Measurements from ENCODE around the gene SMYD3. TPM values are rescaled to one million over a fixed set of nuclear protein-coding genes. Genes with fewer than 3 reads are reported as not detected.

The SMYD3 gene
- total RNA-seq, 1 donor from 2014 or later = 22.9 TPM

DNA sequence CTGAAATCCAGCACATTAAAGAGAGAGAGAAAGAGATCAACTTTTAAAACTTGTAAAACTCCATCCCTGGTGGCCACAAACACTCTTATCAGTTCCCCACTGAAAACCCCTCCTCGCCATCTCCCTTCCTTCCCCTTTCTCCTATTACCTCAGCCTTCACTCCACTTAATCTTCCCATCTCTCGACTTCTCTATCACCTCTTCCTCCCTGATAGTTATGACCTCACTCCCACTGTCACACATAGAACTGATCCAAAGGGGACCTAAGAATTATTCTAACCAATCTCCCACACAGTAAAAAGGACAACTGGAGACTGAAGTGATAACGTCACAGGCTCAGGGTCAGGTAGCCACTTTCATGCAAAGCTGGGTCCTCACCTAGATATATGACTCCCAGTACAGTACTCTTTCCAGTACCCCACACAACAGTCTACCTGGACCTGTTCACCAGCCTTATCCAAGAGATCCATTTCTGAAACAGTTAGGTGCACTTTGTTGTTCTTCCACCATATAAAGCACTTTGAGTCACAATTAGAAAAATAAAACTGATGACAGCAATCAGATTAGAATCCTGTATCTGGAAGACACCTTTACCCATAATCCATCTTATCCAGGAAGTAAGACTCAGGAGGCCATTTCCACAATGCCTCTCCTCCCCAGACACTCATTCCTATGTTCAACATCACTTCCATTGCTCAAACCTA, 324.8 kb downstream of the SMYD3 start:
- intact Hi-C loops (cut with micrococcal nuclease) = no loop called here

- intact Hi-C loops (cut with micrococcal nuclease) = no loop called here
Observed at GRCh38 chr1:246181241-246181640, 325.8 kb downstream of the SMYD3 start.

- intact Hi-C loops (cut with micrococcal nuclease) = no loop called here
Observed at GRCh38 chr1:246179401-246179800, 327.7 kb downstream of the SMYD3 start.

DNA sequence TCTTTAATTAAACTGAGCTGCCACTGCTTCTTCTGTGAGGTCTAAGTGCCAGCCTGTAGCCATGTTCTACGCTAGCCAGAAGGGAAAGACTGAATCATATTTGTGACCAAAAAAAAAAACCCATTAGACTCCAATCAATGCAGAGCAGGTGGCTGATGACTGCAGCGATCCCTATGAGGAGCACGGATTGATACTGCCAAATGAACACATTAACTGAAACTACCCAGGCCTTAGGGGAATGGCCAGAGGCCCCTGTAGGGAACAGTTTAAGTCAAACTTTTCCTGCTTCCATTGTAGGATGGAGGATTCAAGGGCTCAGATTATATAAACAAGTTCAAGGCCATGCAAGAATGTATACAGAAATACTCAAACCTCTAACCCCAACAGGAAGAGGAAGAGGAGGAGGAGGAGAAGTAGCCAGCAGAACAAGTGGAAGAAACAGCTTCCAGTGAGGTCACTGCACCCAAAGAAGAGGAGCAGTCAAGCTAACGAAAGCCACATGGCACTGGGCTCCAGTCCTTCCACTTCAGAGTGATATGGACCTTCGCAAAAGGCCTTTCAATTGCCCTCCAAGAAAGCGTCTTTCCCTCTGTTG, 328.3 kb downstream of the SMYD3 start:
- intact Hi-C loops (cut with micrococcal nuclease) = no loop called here

DNA sequence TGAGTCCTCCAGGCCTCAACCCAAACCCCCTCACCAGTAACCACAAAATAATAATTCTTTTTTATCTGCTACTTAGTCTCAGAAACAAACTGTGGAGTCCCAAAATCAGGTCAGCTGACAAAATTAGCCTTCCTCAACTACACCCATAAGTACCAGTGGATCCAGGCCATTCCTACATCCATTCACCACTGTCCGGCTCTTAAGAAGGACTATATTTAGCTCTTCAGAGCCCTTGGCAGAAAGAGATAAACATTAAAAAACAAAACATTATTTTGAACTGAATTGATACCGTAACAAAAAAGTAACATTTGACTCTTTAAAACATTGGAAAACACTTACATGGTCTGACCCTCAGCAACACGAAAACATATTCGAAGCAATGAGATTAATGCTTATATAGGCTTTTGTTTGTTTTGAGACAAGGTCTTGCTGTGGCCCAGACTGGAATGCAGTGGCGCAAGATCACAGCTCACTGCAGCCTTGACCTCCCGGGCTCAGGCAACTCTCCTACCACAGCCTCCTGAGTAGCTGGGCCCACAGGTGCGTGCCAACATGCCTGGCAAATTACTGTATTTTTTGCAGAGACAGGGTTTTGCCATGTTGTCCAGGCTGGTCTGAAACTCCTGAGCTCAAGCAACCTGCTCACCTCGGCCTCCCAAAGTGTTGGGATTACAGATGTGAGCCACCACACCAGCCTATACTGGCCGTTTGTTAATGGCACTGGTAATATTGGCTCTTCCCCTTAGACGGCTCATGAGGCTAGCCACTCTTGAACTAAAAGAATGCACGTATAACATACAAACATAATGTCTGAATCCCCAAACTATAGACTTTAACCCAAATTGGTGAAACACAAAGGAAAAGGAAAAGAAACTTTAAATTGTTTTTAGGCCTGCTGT, 330.7 kb downstream of the SMYD3 start:
- intact Hi-C loops (cut with micrococcal nuclease) = no loop called here

GRCh38 chr1:246170574-246171261, 336.4 kb downstream of the SMYD3 start:
- intact Hi-C loops (cut with micrococcal nuclease) = no loop called here

- intact Hi-C loops (cut with micrococcal nuclease) = no loop called here
Observed at GRCh38 chr1:246169486-246169885, 337.6 kb downstream of the SMYD3 start.

- intact Hi-C loops (cut with micrococcal nuclease) = no loop called here
Observed at GRCh38 chr1:246169019-246169418, 338.1 kb downstream of the SMYD3 start.

DNA sequence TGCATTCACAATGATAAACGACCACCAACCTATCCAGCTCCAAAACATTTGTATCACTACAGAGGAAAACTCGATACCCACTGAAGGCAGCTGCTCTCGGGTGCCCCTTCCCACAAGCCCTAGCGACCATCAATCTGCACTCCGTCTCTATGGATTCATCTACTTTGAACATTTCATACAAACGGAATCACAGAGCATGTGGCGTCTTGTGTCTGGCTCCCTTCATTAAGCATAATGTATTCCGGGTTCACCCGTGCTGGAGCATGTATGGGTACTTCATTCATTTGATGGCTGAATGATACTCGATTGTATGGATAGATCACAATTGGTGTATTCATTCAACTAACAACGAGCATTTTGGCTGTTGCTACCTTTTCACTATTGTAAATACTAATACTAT, 340.2 kb downstream of the SMYD3 start:
- intact Hi-C loops (cut with micrococcal nuclease) = no loop called here

DNA sequence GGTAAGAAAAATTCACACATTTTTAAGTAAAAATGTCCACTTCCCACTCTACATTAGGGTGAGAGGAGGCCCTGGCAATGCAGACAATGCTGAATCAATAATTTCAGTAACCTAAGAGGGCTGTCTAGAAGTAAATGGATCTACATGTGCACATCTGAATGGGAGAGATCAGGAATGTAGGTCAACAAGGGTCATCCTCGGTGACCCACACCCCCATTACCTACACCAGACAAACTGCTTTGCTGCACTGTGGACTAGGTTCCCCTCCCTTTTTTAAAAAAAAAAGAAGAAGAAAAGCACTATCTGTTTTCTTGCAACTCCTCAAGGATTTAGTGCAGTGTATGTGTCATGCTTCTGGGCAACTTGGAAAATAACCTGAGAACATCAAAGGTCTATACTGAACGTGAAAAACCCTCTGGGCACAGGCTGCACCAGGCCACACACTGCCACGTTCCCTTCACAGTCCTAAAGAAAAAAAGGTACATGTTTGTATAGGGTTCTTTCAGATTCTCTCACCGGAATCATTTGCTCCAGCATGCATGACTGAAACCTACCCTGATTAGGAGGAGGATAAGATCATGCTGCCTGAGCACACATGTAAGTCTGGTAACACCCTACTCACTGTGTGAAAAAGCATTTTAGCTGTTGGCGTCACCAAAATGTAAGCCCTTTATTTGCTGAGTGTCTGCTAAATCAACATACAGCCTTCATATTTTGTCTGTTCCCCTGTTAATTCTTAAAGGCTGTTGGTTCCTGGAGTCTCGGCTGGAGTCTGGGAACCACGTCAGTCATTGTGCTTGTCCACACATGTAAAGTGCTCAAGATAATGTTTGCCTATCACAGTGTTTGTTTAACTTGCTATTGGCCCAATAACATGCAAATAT, 341.0 kb downstream of the SMYD3 start:
- intact Hi-C loops (cut with micrococcal nuclease) = no loop called here

DNA sequence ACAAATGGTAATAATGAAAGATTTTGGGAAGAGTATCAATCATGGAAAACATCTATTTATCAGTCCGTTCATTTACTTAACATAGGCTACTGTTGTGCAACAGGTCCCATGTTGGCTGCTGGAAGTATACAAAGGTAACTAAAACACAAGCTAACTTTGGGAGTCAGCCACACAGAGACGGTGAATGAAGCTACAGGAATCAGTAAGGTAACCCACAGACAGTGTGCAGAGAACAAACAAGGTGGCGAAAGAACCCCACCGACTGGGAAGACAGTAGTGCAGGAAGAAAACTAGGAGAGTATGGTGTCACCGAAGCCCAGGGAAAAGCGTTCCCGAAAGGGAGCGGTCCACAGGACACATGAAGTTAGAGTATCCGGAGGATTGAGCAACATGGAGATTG, 342.3 kb downstream of the SMYD3 start:
- intact Hi-C loops (cut with micrococcal nuclease) = no loop called here

DNA sequence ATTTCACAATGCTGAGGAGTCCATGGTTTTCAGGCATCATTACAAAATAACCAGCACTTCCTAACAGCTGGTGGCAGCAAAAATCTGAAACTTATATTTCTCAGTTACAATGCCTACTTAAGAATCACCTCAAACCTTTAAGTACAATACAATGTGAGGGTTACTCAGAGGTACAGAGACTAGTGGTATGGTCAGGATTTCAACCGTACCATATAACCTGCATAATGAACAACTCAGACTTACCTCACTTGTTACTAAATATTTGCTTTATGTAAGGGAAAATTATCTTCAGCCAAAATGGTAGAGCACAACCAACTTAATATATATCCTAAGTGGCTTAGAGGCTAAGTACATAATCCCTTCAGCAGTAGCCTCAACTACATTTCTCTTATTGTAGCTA, 344.5 kb downstream of the SMYD3 start:
- intact Hi-C loops (cut with micrococcal nuclease) = no loop called here

GRCh38 chr1:246161626-246162025, 345.5 kb downstream of the SMYD3 start:
- intact Hi-C loops (cut with micrococcal nuclease) = no loop called here

DNA sequence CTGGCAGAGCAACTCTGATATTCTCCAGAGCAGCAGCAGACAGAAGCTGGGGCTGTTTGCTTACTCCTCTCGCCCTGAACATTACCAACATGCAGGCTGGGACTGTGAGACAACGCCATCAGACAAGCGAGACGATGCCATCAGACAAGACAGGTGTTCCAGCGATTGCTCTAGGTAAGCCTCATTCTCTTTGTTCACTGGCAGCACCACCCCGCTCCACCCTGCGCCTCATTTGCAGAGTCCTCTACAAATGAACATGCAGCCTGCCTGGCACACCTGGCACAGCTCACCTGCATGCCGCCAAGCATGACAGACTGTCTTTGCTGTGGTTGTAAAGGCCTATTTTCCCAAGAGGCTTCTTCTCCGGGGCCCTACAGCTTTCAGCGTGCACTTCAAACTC, 346.2 kb downstream of the SMYD3 start:
- intact Hi-C loops (cut with micrococcal nuclease) = no loop called here

GRCh38 chr1:246160374-246160773, 346.7 kb downstream of the SMYD3 start:
- intact Hi-C loops (cut with micrococcal nuclease) = no loop called here

GRCh38 chr1:246159279-246160227, 347.5 kb downstream of the SMYD3 start:
- intact Hi-C loops (cut with micrococcal nuclease) = no loop called here

DNA sequence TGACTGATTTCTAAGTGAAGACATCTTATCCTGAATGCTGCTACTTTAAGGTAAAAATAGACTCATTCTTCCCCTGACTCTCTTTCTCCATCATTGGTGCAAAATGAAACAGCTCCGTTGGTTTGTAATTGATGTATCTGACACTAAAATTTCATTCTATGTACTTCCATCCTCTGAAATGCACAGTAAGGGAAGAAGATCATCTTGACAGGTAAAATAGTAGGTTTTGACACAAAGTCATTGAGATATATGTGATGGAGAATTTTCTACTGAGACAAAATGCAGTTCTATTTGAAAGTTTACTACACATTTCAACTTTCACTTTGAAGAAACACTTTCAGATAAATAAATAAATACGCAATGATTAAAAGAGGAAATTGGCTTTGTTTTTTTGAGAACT, 348.9 kb downstream of the SMYD3 start:
- intact Hi-C loops (cut with micrococcal nuclease) = no loop called here

DNA sequence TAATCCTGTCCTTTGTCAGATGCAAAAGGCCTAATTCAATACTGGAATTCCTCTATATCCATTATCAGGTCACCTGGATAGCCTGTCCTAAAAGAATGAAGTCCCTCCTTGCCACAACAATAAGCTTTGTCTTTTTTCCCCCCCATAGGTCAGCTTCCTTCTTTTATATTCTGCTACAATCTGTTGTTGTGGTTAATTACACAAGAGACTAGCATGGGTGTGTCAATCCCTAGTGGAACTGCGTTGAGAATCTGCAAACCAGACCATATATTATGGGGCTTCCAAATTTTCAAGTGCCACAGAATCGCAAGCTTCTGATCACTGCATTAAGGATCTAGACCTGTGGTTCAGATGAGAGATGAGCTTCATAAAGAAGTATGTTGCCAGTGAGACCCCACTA, 349.6 kb downstream of the SMYD3 start:
- intact Hi-C loops (cut with micrococcal nuclease) = no loop called here

GRCh38 chr1:246156847-246157246, 350.2 kb downstream of the SMYD3 start:
- intact Hi-C loops (cut with micrococcal nuclease) = no loop called here

DNA sequence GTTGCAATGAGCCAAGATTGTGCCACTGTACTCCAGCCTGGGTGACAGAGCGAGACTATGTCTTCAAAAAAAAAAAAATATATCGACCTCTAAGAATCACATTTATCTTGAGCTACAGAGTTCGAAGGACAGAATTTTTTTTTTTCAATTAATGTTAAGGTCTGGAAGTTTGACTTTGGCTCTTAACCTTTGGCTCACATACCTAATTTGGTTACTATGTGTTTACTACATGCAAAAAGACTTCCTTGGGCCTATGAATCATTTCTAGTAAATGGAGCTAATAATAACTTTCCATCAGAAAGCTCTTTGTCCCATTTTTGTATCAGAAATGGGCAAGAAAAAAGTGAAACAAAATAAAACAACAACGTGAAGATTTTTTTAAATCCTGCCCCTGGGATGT, 351.2 kb downstream of the SMYD3 start:
- intact Hi-C loops (cut with micrococcal nuclease) = no loop called here
